HepG2 (cell line): ENCODE results near the gene NDRG2. TPM values are rescaled to one million over a fixed set of nuclear protein-coding genes. Genes with fewer than 3 reads are reported as not detected.

Experiments
- BCL6 ChIP-seq: IDR thresholded peaks from 2 replicates; pipeline ENCODE4 v1.6.1; 2016; ENCODE audit warnings: missing genetic modification reagents, missing compliant biosample characterization
- CEBPG ChIP-seq: IDR thresholded peaks from 2 replicates; pipeline ENCODE4 v1.6.1; 2016
- HNRNPK ChIP-seq: fragments of 200-400 bp; formaldehyde crosslinking; IDR thresholded peaks from 2 replicates; pipeline ENCODE4 v1.6.1; 2018; ENCODE audit warnings: low read length, low read depth, moderate library complexity, mild to moderate bottlenecking; ENCODE audit not compliant: poor library complexity, severe bottlenecking
- MED1 ChIP-seq: sonication (generic); formaldehyde crosslinking; IDR thresholded peaks from 2 replicates; pipeline ENCODE4 v1.4.0; 2020; ENCODE audit warnings: missing genetic modification reagents
- NR2F1 ChIP-seq, 2 experiments: fragments of 450-650 bp in 1 of 2; formaldehyde crosslinking in 1 of 2; IDR thresholded peaks; 2 replicates each; pipeline versions ENCODE4 v1.5.0 to v1.6.1; 2016 to 2020; ENCODE audit warnings: mild to moderate bottlenecking in 1 of 2, missing compliant biosample characterization in 1 of 2, missing genetic modification reagents in 1 of 2, moderate library complexity in 1 of 2
- ONECUT2 ChIP-seq: sonication (generic); formaldehyde crosslinking; IDR thresholded peaks from 2 replicates; pipeline ENCODE4 v1.4.0; 2020; ENCODE audit warnings: missing genetic modification reagents
- PRMT3 ChIP-seq: sonication (generic); formaldehyde crosslinking; IDR thresholded peaks from 2 replicates; pipeline ENCODE4 v1.8.1; 2022; ENCODE audit warnings: low read depth, mild to moderate bottlenecking, moderate library complexity, missing genetic modification reagents, borderline replicate concordance
- RBAK ChIP-seq: sonication (generic); formaldehyde crosslinking; IDR thresholded peaks from 2 replicates; pipeline ENCODE4 v1.5.1; 2020; ENCODE audit warnings: mild to moderate bottlenecking, missing genetic modification reagents
- TFAP4 ChIP-seq: sonication (generic); IDR thresholded peaks from 2 replicates; pipeline ENCODE4 v1.6.1; 2016; ENCODE audit warnings: low read depth, borderline replicate concordance
- ZNF20 ChIP-seq: sonication (generic); formaldehyde crosslinking; IDR thresholded peaks from 2 replicates; pipeline ENCODE4 v1.4.0; 2020; ENCODE audit warnings: mild to moderate bottlenecking, moderate library complexity, missing genetic modification reagents
- ZNF547 ChIP-seq: sonication (generic); formaldehyde crosslinking; IDR thresholded peaks from 2 replicates; pipeline ENCODE4 v1.5.1; 2020; ENCODE audit warnings: mild to moderate bottlenecking, missing genetic modification reagents
- ZNF710 ChIP-seq: sonication (generic); formaldehyde crosslinking; IDR thresholded peaks from 2 replicates; pipeline ENCODE4 v1.5.0; 2020; ENCODE audit warnings: mild to moderate bottlenecking, missing genetic modification reagents, borderline replicate concordance
- polyA plus RNA-seq, 8 experiments: library from polyadenylated mRNA; depleted of rRNA in 3 of 8; stranded (reverse) in 7 of 8; unstranded in 1 of 8; fragments of >200 nt; fragmentation: Illumina TruSeq in 4 of 8; extraction: Trizol in 4 of 8; gene quantifications; 2 replicates each; pipeline versions ENCODE4 v1.2.1 to v1.2.3, GENCODE V29; 2011 to 2016; ENCODE audit warnings: low read depth in 4 of 8, missing spikeins in 1 of 8, mixed read lengths in 1 of 8; ENCODE audit not compliant: insufficient read depth in 1 of 8
- total RNA-seq, 5 experiments: library from RNA; depleted of rRNA; stranded (reverse); fragments of >200 nt; fragmentation: Illumina TruSeq; extraction: Trizol; gene quantifications; 2 replicates each; pipeline ENCODE4 v1.2.3, GENCODE V29; 2016; ENCODE audit warnings: low read depth in 1 of 5
- TF ChIP-seq, protein P1 (sequence below): sonication (generic); formaldehyde crosslinking; IDR thresholded peaks from 2 replicates; pipeline ENCODE4 v1.4.0; 2020; ENCODE audit warnings: missing genetic modification reagents
- TF ChIP-seq, protein P2 (sequence below): sonication (generic); formaldehyde crosslinking; IDR thresholded peaks from 2 replicates; pipeline ENCODE4 v1.5.1; 2020; ENCODE audit warnings: missing genetic modification reagents, mild to moderate bottlenecking, borderline replicate concordance
- TF ChIP-seq, protein P3 (sequence below): sonication (generic); formaldehyde crosslinking; IDR thresholded peaks from 2 replicates; pipeline ENCODE4 v1.5.1; 2020; ENCODE audit warnings: mild to moderate bottlenecking, missing genetic modification reagents, borderline replicate concordance

NDRG2 gene
- total and polyA plus RNA-seq, 2 of the 13 experiments (the other 11 are each of a cell fraction or from before 2014, with no cell fraction given): 27.2 to 189 TPM

DNA sequence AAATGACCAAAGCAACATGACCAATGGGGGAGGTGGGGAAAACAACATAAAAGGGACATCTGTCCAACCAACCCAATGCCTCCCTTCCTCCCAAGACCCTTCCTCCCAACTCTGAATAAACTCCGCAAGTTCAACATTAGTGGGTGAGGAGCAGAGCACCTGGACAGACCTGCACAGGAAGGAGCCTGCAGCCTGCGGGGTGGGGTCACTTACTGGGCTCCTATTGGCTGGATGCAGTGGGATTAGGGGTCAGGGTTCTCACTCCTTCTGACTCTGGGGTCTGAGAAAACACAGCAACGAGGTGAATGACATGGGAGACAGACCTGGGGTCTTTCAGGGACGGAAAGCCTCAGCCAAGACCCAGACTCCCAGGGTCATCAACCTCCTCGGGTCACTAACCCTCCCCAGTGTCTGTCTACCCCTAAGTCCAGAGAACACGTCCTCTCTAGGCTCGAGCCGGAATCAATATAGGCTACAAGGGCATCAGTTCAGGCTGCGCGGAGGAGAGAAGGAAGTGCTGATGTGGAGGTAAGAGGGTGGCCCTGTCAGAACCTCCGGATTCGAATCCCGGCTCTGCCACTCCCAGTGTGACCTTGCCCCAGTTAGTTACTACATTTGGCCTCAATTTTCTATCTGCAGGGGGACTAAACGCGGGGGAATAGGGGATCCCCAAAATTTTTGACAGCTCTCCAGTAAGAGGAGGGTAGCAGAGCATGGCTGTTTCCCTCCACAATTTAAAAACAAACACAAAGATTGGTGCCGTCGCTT is 860 bp downstream of the NDRG2 start (continued):
- peak; percentile 62; the same call in 1 of the 2 replicates for TF ChIP-seq BCL6
- TF ChIP-seq ZNF547 (CRISPR knock-in tag): no peak; the same call in 1 of the 2 replicates
- TF ChIP-seq, protein P1, sequence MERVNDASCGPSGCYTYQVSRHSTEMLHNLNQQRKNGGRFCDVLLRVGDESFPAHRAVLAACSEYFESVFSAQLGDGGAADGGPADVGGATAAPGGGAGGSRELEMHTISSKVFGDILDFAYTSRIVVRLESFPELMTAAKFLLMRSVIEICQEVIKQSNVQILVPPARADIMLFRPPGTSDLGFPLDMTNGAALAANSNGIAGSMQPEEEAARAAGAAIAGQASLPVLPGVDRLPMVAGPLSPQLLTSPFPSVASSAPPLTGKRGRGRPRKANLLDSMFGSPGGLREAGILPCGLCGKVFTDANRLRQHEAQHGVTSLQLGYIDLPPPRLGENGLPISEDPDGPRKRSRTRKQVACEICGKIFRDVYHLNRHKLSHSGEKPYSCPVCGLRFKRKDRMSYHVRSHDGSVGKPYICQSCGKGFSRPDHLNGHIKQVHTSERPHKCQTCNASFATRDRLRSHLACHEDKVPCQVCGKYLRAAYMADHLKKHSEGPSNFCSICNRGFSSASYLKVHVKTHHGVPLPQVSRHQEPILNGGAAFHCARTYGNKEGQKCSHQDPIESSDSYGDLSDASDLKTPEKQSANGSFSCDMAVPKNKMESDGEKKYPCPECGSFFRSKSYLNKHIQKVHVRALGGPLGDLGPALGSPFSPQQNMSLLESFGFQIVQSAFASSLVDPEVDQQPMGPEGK (CRISPR knock-in tag): peak; percentile 33; the same call in 1 of the 2 replicates
- TF ChIP-seq CEBPG (CRISPR knock-in tag): no peak
- TF ChIP-seq PRMT3 (CRISPR knock-in tag): 0 out of 2 replicates have a peak, but pooled peaks have one; percentile 36
- TF ChIP-seq RBAK (CRISPR knock-in tag): 0 out of 2 replicates have a peak, but pooled peaks have one; percentile 9
- 0 out of 2 replicates have a peak, but pooled peaks have one; percentile 35 for TF ChIP-seq ONECUT2 (CRISPR knock-in tag)
- TF ChIP-seq TFAP4: no peak
- TF ChIP-seq HNRNPK: no peak
- TF ChIP-seq, protein P2, sequence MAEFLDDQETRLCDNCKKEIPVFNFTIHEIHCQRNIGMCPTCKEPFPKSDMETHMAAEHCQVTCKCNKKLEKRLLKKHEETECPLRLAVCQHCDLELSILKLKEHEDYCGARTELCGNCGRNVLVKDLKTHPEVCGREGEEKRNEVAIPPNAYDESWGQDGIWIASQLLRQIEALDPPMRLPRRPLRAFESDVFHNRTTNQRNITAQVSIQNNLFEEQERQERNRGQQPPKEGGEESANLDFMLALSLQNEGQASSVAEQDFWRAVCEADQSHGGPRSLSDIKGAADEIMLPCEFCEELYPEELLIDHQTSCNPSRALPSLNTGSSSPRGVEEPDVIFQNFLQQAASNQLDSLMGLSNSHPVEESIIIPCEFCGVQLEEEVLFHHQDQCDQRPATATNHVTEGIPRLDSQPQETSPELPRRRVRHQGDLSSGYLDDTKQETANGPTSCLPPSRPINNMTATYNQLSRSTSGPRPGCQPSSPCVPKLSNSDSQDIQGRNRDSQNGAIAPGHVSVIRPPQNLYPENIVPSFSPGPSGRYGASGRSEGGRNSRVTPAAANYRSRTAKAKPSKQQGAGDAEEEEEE (CRISPR knock-in tag): 0 out of 2 replicates have a peak, but pooled peaks have one; percentile 16
- TF ChIP-seq, protein P3, sequence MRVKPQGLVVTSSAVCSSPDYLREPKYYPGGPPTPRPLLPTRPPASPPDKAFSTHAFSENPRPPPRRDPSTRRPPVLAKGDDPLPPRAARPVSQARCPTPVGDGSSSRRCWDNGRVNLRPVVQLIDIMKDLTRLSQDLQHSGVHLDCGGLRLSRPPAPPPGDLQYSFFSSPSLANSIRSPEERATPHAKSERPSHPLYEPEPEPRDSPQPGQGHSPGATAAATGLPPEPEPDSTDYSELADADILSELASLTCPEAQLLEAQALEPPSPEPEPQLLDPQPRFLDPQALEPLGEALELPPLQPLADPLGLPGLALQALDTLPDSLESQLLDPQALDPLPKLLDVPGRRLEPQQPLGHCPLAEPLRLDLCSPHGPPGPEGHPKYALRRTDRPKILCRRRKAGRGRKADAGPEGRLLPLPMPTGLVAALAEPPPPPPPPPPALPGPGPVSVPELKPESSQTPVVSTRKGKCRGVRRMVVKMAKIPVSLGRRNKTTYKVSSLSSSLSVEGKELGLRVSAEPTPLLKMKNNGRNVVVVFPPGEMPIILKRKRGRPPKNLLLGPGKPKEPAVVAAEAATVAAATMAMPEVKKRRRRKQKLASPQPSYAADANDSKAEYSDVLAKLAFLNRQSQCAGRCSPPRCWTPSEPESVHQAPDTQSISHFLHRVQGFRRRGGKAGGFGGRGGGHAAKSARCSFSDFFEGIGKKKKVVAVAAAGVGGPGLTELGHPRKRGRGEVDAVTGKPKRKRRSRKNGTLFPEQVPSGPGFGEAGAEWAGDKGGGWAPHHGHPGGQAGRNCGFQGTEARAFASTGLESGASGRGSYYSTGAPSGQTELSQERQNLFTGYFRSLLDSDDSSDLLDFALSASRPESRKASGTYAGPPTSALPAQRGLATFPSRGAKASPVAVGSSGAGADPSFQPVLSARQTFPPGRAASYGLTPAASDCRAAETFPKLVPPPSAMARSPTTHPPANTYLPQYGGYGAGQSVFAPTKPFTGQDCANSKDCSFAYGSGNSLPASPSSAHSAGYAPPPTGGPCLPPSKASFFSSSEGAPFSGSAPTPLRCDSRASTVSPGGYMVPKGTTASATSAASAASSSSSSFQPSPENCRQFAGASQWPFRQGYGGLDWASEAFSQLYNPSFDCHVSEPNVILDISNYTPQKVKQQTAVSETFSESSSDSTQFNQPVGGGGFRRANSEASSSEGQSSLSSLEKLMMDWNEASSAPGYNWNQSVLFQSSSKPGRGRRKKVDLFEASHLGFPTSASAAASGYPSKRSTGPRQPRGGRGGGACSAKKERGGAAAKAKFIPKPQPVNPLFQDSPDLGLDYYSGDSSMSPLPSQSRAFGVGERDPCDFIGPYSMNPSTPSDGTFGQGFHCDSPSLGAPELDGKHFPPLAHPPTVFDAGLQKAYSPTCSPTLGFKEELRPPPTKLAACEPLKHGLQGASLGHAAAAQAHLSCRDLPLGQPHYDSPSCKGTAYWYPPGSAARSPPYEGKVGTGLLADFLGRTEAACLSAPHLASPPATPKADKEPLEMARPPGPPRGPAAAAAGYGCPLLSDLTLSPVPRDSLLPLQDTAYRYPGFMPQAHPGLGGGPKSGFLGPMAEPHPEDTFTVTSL (CRISPR knock-in tag): no peak
- TF ChIP-seq MED1 (CRISPR knock-in tag): no peak
- TF ChIP-seq ZNF710: no peak; the same call in 1 of the 2 replicates
- 0 out of 2 replicates have a peak, but pooled peaks have one; percentile 13 for TF ChIP-seq ZNF20
- peak; percentile 36 to 67; a peak in 2 of 4 replicates for TF ChIP-seq NR2F1 (CRISPR knock-in tag; IDR thresholded peaks at IDR 0.05)
